CD8-positive, alpha-beta memory T cell (primary cell): Measurements from ENCODE around the gene SRMS. TPM values are rescaled to one million over a fixed set of nuclear protein-coding genes. Genes with fewer than 3 reads are reported as not detected.

ENCODE experiments used
- CTCF ChIA-PET: fragments of 350-600 bp; sonication (Branson Sonifier 250); formaldehyde crosslinking; loops from one replicate; lab custom pipeline; 2021; ENCODE audit warnings: antibody characterized with exemption; lab: Charles Lee
- POLR2A ChIA-PET: fragments of 350-600 bp; sonication (Branson Sonifier 250); formaldehyde crosslinking; loops from one replicate; lab custom pipeline; 2021; ENCODE audit warnings: antibody characterized with exemption; lab: Charles Lee
- DNase-seq, 5 donors: peaks; one replicate each; pipeline versions ENCODE4 v3.0.0 to v3.0.0-alpha.2; 2020 to 2022; ENCODE audit warnings: mixed read lengths in 1 of 5
- H3K27ac ChIP-seq: one replicate; pipeline ENCODE4 v1.7.0; 2013; ENCODE audit warnings: low read depth, mild to moderate bottlenecking, low read length, moderate library complexity
- H3K27me3 ChIP-seq: 2 replicates; pipeline ENCODE4 v1.7.0; 2013; ENCODE audit warnings: low read length, mild to moderate bottlenecking; ENCODE audit not compliant: insufficient read depth, poor library complexity, severe bottlenecking
- H3K36me3 ChIP-seq: 2 replicates; pipeline ENCODE4 v1.7.0; 2013; ENCODE audit warnings: mild to moderate bottlenecking, low read length, moderate library complexity; ENCODE audit not compliant: insufficient read depth
- H3K4me1 ChIP-seq: 2 replicates; pipeline ENCODE4 v1.7.0; 2013; ENCODE audit warnings: mild to moderate bottlenecking, low read length, moderate library complexity; ENCODE audit not compliant: insufficient read depth
- H3K4me3 ChIP-seq: 2 replicates; pipeline ENCODE4 v1.7.0; 2013; ENCODE audit warnings: mild to moderate bottlenecking, low read length
- H3K9me3 ChIP-seq: 2 replicates; pipeline ENCODE4 v1.7.0; 2013; ENCODE audit warnings: mild to moderate bottlenecking, low read length
- H3K27ac Mint-ChIP-seq, 8 donors: one replicate each; pipeline ENCODE4 v1.8.0; 2020 to 2021; ENCODE audit warnings: mixed read lengths in 8 of 8, mild to moderate bottlenecking in 6 of 8, inconsistent platforms in 3 of 8, moderate library complexity in 3 of 8
- H3K27me3 Mint-ChIP-seq, 2 donors: one replicate each; pipeline ENCODE4 v1.8.0; 2020 to 2021; ENCODE audit warnings: mixed read lengths in 2 of 2, mild to moderate bottlenecking in 1 of 2, moderate library complexity in 1 of 2
- H3K36me3 Mint-ChIP-seq, 3 donors: one replicate each; pipeline ENCODE4 v1.8.0; 2020 to 2021; ENCODE audit warnings: mixed read lengths in 3 of 3, inconsistent platforms in 1 of 3, mild to moderate bottlenecking in 1 of 3
- H3K4me1 Mint-ChIP-seq, 3 donors: one replicate each; pipeline ENCODE4 v1.8.0; 2020 to 2021; ENCODE audit warnings: mixed read lengths in 3 of 3, inconsistent platforms in 1 of 3, mild to moderate bottlenecking in 1 of 3
- H3K4me3 Mint-ChIP-seq, 7 donors: one replicate each; pipeline ENCODE4 v1.8.0; 2020 to 2021; ENCODE audit warnings: mixed read lengths in 7 of 7, mild to moderate bottlenecking in 6 of 7, moderate library complexity in 4 of 7, inconsistent platforms in 2 of 7
- H3K9me3 Mint-ChIP-seq, 5 donors: one replicate each; pipeline ENCODE4 v1.8.0; 2020 to 2022; ENCODE audit warnings: mixed read lengths in 5 of 5, mild to moderate bottlenecking in 3 of 5, moderate library complexity in 2 of 5, inconsistent platforms in 1 of 5
- polyA plus RNA-seq: library from polyadenylated mRNA; unstranded; fragments of 300-500 nt; fragmentation: Illumina TruSeq; gene quantifications from one replicate; pipeline ENCODE4 v1.2.3, GENCODE V29; 2021
- total RNA-seq, 2 experiments: library from RNA; stranded (reverse); gene quantifications; one replicate each; pipeline ENCODE4 v1.2.3, GENCODE V29; 2021

Gene SRMS
- total and polyA plus RNA-seq, 3 experiments from 2014 or later = not detected

DNA sequence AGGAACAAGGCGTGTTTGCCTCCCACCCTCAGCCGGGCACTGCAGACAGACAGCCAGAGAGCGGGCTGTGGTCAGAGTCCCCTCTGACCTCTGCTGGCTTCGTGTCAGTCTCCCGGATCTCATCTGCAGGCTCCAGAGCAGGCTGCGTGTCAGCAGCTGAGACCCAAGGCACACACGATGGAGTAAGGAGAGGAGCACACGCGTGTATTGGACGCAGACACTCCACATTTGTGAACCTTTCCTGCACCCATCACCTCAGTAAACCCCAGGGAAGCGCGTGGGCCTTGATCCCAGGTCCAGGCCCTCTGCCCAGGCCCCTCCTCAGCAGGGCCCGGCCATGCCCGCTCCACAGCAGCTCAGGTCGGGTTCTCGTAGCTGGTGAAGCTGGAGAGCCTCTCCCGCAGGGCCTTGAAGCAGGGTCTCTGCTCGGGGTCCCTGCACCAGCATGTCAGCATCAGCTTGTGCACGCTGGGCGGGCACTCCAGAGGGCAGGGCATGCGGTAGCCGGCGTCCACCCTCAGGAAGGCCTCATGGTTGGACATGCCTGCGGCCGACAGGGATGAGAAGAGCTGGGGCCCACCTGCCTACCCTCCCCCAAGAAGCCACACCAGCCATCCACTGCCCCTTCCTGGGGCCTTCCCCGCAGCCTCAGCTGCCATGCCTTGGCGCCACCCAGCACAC is 18.2 kb downstream of the SRMS start:
- H3K36me3 ChIP-seq = no peaks in the 10 kb centered on the region
- Mint-ChIP-seq H3K27ac (no peak overlapping the region), H3K4me3 (no peak overlapping the region), H3K36me3 (peaks cover 0 to 3% (median 1%) of the 10 kb centered on the region in 3 donors), H3K4me1 (peaks cover 0 to 11% (median 5%) of the 10 kb centered on the region in 3 donors), H3K27me3 (peaks cover 0 to 1% of the 10 kb centered on the region in 2 donors), H3K9me3 (no peaks in the 10 kb centered on the region)
- CTCF ChIA-PET = interaction anchor here (1.2 to 1.7 kb wide), 2 partner anchors 8 to 336 kb away, joined by 3 to 4 read pairs; partner anchors contain the start of genes PTK6 and TPD52L2
- H3K4me1 ChIP-seq = no peaks in the 10 kb centered on the region
- DNase-seq = peak in 1 of 5 donors; percentile 43
- H3K27ac ChIP-seq = no peak overlapping the region
- H3K9me3 ChIP-seq = no peaks in the 10 kb centered on the region
- POLR2A ChIA-PET = interaction anchor here (1.3 to 1.7 kb wide), 2 partner anchors 8 kb away, joined by 3 to 8 read pairs; partner anchors contain the start of gene PPDPF
- H3K27me3 ChIP-seq = no peaks in the 10 kb centered on the region
- H3K4me3 ChIP-seq = no peak overlapping the region

DNA sequence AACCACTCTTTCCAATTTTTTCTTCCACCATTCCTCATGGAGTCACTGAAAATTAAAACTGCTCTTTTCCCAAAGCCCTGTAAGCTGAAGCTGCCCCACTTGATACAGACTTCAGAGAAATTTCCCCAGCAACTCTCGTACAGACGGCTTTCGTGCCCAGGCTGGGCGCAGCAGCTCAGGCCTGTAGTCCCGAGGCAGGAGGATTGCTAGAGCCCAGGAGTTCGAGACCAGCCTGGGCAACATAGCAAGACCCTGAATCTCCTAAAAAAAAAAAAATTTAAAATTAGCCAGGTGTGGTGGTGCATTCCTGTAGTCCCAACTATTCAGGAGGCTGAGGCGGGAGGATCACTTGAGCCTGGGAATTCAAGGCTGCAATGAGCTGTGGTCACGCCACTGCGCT is 20.4 kb downstream of the SRMS start:
- Mint-ChIP-seq H3K9me3 (peaks cover 0 to 3% (median 0%) of the 10 kb centered on the region in 5 donors), H3K27ac (no peak overlapping the region)

DNA sequence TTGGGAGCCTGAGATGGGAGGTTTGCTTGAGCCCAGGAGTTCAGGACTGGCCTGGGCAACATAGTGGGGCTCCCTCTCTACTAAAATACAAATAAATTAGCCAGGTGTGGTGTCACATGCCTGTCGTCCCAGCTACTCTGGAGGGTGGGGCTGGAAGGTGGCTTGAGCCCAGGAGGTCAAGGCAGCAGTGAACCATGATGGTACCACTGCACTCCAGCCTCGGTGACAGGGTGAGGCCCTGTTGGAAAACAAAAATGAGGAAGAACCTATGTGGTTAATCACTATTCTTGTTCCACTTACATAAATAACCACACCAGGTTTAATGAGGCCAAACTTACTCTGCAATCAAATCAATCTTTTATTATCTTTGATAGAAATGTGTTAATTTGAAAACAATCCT is 21.6 kb downstream of the SRMS start:
- DNase-seq = peak in 1 of 5 donors; percentile 15
- Mint-ChIP-seq H3K9me3 (peaks cover 0 to 3% (median 0%) of the 10 kb centered on the region in 5 donors), H3K27ac (no peak overlapping the region), H3K4me3 (peak overlapping the region in 1 of 7 donors; percentile 34), H3K4me1 (peaks cover 5 to 28% (median 10%) of the 10 kb centered on the region in 3 donors), H3K36me3 (peaks cover 2 to 25% (median 7%) of the 10 kb centered on the region in 3 donors), H3K27me3 (no peaks in the 10 kb centered on the region)
- ChIA-PET POLR2A (no interaction called here), CTCF (no interaction called here)
- H3K27me3 ChIP-seq = no peaks in the 10 kb centered on the region
- no peaks in the 10 kb centered on the region for H3K9me3 ChIP-seq
- no peak overlapping the region for H3K4me3 ChIP-seq
- peaks cover 14% of the 10 kb centered on the region for H3K4me1 ChIP-seq
- H3K27ac ChIP-seq = no peak overlapping the region
- peaks cover 14% of the 10 kb centered on the region for H3K36me3 ChIP-seq

More for the DNA sequence above, 20.4 kb downstream of the SRMS start:
- H3K36me3 ChIP-seq = peaks cover 12% of the 10 kb centered on the region
- H3K4me1 ChIP-seq = peaks cover 5% of the 10 kb centered on the region
- H3K9me3 ChIP-seq = no peaks in the 10 kb centered on the region
- peaks cover 5 to 25% (median 14%) of the 10 kb centered on the region in 3 donors for H3K4me1 Mint-ChIP-seq
- H3K27me3 ChIP-seq = no peaks in the 10 kb centered on the region
- ChIA-PET POLR2A (interaction anchor here (0.6 kb wide), 1 partner anchor 264 kb away, joined by 3 read pairs; no protein-coding TSS in a partner anchor), CTCF (no interaction called here)
- H3K36me3 Mint-ChIP-seq = peaks cover 3 to 20% (median 7%) of the 10 kb centered on the region in 3 donors
- peak overlapping the region in 1 of 7 donors; percentile 68 for H3K4me3 Mint-ChIP-seq
- peak in 1 of 5 donors; percentile 42 for DNase-seq
- no peak overlapping the region for H3K4me3 ChIP-seq
- H3K27ac ChIP-seq = no peak overlapping the region
- peaks cover 0 to 1% of the 10 kb centered on the region in 2 donors for H3K27me3 Mint-ChIP-seq

DNA sequence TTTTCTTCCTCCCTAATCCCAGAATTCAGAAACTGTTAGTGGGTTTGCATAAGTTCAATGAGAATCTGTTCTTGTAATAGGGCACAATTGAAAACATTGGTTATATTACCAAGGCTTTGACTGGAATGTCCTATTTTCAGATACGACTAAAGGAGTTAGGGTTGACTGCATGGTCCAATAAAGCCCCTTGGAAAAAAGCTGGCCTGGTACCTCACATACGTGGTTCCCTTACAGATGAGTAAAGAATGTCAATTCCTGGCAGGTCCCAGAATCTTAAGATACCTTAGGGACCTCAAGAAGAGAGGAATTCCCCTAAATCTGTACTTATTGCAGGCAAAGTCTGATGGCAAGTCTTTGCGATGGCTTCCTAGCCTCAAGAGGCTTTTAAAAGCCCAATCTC is 22.4 kb downstream of the SRMS start:
- CTCF ChIA-PET = no interaction called here
- peak overlapping the region in 1 of 8 donors; percentile 77 for H3K27ac Mint-ChIP-seq

DNA sequence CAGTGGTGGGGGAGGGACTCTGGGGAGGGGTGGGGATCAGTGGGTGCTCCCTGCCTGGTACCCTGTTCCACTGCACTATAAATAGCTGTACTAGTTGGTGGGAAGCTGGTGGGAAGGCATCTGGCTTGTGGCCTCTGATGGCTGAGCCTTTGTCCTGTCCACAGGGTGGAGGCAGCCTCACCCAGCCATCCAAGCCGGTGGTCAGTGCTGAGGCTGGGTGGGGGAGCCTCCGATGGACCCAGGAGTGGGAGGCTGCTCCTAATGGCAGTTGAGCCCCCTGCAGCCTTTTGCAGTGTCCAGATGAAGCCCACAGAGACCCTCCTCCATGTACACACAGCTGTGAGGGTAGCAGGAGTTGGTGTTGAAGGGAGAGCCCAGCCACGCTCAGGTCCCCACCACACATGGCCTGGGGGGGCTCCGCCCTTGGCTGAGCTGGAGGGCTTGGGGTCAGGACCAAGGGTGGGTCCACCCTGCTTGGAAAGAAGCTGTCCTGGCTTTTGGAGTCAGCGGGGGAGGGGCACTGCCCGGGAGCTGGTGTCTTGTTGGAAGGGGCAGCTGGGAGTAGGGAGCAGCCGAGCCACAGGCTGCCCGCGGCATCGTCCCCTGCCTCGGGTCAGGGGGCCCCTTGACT is 24.5 kb downstream of the SRMS start:
- POLR2A ChIA-PET = interaction anchor here (0.6 to 3.1 kb wide), 8 partner anchors 11 to 342 kb away, joined by 3 to 31 read pairs (median 3); partner anchors contain the start of genes GMEB2, PTK6, RTEL1 and STMN3

More for the DNA sequence above, 22.4 kb downstream of the SRMS start:
- no peak for DNase-seq
- peaks cover 2 to 25% (median 7%) of the 10 kb centered on the region in 3 donors for H3K36me3 Mint-ChIP-seq
- H3K9me3 Mint-ChIP-seq = peaks cover 0 to 3% (median 0%) of the 10 kb centered on the region in 5 donors
- H3K4me1 Mint-ChIP-seq = peaks cover 5 to 28% (median 10%) of the 10 kb centered on the region in 3 donors
- peak overlapping the region in 1 of 7 donors; percentile 84 for H3K4me3 Mint-ChIP-seq
- Histone ChIP-seq H3K9me3 (no peaks in the 10 kb centered on the region), H3K4me3 (no peak overlapping the region), H3K27ac (no peak overlapping the region), H3K4me1 (peaks cover 14% of the 10 kb centered on the region), H3K27me3 (no peaks in the 10 kb centered on the region), H3K36me3 (peaks cover 14% of the 10 kb centered on the region)
- no peaks in the 10 kb centered on the region for H3K27me3 Mint-ChIP-seq
- POLR2A ChIA-PET = interaction anchor here (0.6 kb wide), 1 partner anchor 14 kb away, joined by 6 read pairs; no protein-coding TSS in a partner anchor

DNA sequence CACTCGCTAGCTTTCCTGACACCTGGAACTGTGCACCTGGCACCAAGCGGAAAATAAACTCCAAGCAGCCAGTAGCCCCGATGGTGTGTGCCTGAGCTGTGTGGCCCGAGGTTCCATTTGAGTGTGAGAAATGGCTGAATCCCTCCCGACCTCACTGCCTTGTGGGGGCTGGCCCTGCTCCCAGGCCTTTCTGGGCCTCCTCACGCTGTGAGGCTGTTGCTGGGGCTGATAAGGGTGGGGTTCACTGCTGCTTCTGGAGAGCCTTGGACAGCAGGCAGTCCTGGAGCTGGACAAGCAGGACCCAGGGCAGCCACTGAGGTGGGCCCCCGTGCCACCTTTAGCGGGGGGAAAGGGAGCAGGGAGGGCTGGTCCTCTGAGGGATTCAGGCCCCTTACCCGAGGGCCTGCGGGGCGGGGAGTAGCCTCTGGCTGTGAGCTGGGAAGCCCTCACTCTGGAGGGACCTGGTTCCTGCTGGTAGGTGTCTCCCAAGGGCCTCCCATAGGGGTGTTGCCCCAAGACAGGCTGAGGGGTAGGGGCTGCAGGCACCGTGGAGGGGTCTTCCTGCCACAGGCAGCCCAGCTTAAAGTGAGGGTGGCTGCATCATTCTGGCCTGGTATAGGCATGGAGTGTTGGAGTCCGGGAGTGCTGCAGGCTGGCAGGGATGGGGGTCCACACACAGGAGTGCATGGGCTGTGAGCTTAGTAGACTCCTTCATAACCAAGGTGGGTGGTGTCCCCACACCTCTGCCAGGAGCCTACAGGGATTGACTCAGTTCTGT is 25.3 kb downstream of the SRMS start:
- Mint-ChIP-seq H3K36me3 (peaks cover 5 to 25% (median 7%) of the 10 kb centered on the region in 3 donors), H3K9me3 (peaks cover 0 to 3% (median 0%) of the 10 kb centered on the region in 5 donors), H3K4me3 (peak overlapping the region; percentile 56 to 74 (median 66)), H3K27ac (peak overlapping the region in 6 of 8 donors; percentile 55 to 84 (median 74)), H3K27me3 (no peaks in the 10 kb centered on the region), H3K4me1 (peaks cover 8 to 34% (median 10%) of the 10 kb centered on the region in 3 donors)
- Histone ChIP-seq H3K36me3 (peaks cover 14% of the 10 kb centered on the region), H3K27me3 (no peaks in the 10 kb centered on the region), H3K27ac (no peak overlapping the region), H3K4me1 (peaks cover 20% of the 10 kb centered on the region), H3K9me3 (no peaks in the 10 kb centered on the region), H3K4me3 (no peak overlapping the region)
- POLR2A ChIA-PET = interaction anchor here (0.6 to 3.1 kb wide), 8 partner anchors 12 to 435 kb away, joined by 3 to 31 read pairs (median 3); partner anchors contain the start of genes GMEB2, PTK6, STMN3 and TPD52L2
- peak in 1 of 5 donors; percentile 48 for DNase-seq
- CTCF ChIA-PET = interaction anchor here (0.7 to 3.1 kb wide), 10 partner anchors 9 to 451 kb away, joined by 3 to 20 read pairs (median 3); partner anchors contain the start of genes PTK6 and RTEL1

More for the DNA sequence above, 24.5 kb downstream of the SRMS start:
- no peak overlapping the region for H3K27ac ChIP-seq
- no peak overlapping the region for H3K4me3 ChIP-seq
- no peaks in the 10 kb centered on the region for H3K27me3 ChIP-seq
- Mint-ChIP-seq H3K4me1 (peaks cover 8 to 36% (median 10%) of the 10 kb centered on the region in 3 donors), H3K9me3 (peaks cover 0 to 3% (median 0%) of the 10 kb centered on the region in 5 donors), H3K36me3 (peaks cover 2 to 25% (median 7%) of the 10 kb centered on the region in 3 donors), H3K27me3 (no peaks in the 10 kb centered on the region), H3K27ac (peak overlapping the region in 1 of 8 donors; percentile 77), H3K4me3 (peak overlapping the region in 6 of 7 donors; percentile 57 to 76 (median 67))
- H3K36me3 ChIP-seq = peaks cover 14% of the 10 kb centered on the region
- H3K9me3 ChIP-seq = no peaks in the 10 kb centered on the region
- peak in 1 of 5 donors; percentile 49 for DNase-seq
- CTCF ChIA-PET = interaction anchor here (1.1 to 2.4 kb wide), 5 partner anchors 11 to 119 kb away, joined by 3 to 17 read pairs (median 3); partner anchors contain the start of gene PTK6
- H3K4me1 ChIP-seq = peaks cover 20% of the 10 kb centered on the region

DNA sequence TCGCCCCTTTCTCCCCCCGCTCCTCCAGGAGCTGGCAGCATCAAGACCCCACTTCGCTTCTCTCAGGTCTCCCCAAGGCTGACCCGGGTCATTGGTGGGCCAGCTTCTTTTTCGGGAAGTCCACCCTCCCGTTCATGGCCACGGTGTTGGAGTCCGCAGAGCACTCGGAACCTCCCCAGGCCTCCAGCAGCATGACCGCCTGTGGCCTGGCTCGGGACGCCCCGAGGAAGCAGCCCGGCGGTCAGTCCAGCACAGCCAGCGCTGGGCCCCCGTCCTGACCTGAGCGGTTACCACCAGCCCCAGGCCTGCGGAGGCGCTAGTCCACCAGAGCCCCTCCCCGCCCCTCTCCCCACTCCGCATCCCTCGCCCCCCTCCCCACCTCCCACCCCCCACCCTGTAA is 25.9 kb downstream of the SRMS start:
- peak in 1 of 5 donors; percentile 49 for DNase-seq
- peak overlapping the region; percentile 76 to 87 (median 78) for H3K4me3 Mint-ChIP-seq
- CTCF ChIA-PET = interaction anchor here (1.0 to 3.1 kb wide), 8 partner anchors 9 to 452 kb away, joined by 3 to 24 read pairs (median 8); partner anchors contain the start of genes PTK6, RTEL1 and TPD52L2
- peak overlapping the region in 3 of 8 donors; percentile 35 to 91 (median 90) for H3K27ac Mint-ChIP-seq
- H3K27me3 Mint-ChIP-seq = no peaks in the 10 kb centered on the region
- POLR2A ChIA-PET = interaction anchor here (0.6 to 3.1 kb wide), 21 partner anchors 8 to 727 kb away, joined by 3 to 31 read pairs (median 7); partner anchors contain the start of genes ARFRP1, GMEB2, HELZ2 and PTK6
- peaks cover 8 to 34% (median 10%) of the 10 kb centered on the region in 3 donors for H3K4me1 Mint-ChIP-seq
- H3K9me3 Mint-ChIP-seq = peaks cover 0 to 3% (median 0%) of the 10 kb centered on the region in 5 donors
- peaks cover 20% of the 10 kb centered on the region for H3K4me1 ChIP-seq
- H3K9me3 ChIP-seq = no peaks in the 10 kb centered on the region
- no peaks in the 10 kb centered on the region for H3K27me3 ChIP-seq
- H3K27ac ChIP-seq = peak overlapping the region; percentile 79
- H3K4me3 ChIP-seq = peak overlapping the region; percentile 70
- H3K36me3 ChIP-seq = peaks cover 14% of the 10 kb centered on the region
- peaks cover 5 to 25% (median 7%) of the 10 kb centered on the region in 3 donors for H3K36me3 Mint-ChIP-seq
